GM18498 (cell line): ENCODE measurements around the gene APRT.

Experiments used
- ATAC-seq: cut with Tn5 transposase; IDR thresholded peaks from one replicate; pipeline ENCODE4 v1.9.1; 2021; ENCODE audit warnings: mild to moderate bottlenecking, moderate library complexity; ENCODE audit not compliant: unreplicated experiment

Gene APRT

GRCh38 chr16:88809068-88809675, 2.6 kb downstream of the APRT start:
- ATAC-seq: no peak

GRCh38 chr16:88807626-88808453, 3.9 kb downstream of the APRT start:
- ATAC-seq: no peak

- ATAC-seq: no peak
Measured at GRCh38 chr16:88807142-88807625, 4.5 kb downstream of the APRT start.

- no peak for ATAC-seq
Measured at GRCh38 chr16:88806491-88807111, 5.1 kb downstream of the APRT start.

- ATAC-seq: no peak
Measured at GRCh38 chr16:88805887-88806393, 5.8 kb downstream of the APRT start.

DNA sequence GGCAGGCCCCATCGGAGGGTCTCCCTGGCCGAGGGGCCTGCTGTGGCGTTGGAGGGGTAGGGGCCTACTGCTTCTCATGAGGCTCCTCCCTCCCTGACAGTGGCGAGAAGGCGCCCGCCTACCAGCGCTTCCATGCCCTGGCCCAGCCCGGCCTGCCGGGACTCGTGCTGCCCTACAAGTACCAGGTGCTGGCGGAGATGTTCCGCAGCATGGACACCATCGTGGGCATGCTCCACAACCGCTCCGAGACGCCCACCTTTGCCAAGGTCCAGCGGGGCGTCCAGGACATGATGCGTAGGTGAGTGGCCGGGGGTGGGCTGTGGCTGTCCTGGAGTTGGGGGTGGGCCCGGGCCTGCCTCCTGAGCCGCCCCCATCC, 6.4 kb downstream of the APRT start:
- no peak for ATAC-seq

DNA sequence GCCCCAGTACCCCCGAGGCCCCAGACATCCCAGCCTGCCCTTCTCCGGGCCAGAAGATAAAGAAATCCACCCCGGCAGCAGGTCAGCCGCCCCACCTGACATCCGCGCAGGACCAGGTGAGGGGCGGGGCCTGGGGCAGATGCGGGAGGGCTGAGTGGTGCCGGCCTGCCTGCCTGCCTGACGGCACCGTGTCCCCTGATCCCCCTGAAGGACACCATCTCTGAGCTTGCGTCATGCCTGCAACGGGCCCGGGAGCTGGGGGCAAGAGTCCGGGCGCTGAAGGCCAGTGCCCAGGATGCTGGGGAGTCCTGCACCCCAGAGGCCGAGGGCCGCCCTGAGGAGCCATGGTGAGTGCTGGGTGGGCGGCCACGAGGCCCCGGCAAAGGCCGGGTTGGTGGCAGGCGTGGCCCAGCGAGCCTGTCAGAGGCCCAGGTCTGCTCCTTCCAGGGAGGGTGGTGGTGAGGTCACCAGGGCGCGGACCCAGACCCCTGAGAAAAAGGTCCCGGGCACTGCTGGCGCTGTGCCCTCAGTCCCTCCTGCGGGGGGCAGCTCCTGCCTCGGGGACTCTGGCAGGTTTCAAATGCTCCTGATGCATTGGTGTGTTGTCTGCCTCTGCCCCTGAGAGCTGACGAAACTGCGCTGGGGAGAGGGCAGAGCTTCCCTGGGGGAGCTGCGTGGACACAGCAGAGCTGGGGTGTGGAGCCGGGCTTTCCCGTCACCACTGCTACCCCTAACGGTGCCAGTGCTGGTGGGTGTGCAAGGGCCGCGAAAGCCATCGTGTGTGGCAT, 7.0 kb downstream of the APRT start:
- no peak for ATAC-seq

DNA sequence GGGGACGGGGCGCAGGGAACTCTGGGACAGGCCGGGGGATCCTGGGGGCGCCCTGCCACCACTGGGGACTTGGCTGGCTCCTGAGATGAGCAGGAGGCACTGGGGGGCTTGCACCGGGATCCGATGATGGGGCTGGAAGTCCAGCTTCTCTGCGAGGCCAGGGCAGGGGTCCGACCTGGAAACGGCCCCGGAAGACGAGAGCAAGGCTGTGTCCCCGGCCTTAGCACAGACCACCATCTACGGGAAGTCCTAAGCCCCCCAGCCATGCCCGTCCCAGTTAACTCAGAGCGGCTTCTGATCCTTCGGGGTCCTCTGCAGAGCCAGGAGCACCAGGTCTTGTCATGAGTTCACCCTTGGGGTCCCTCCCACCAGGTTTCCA, 7.6 kb downstream of the APRT start:
- ATAC-seq: no peak

DNA sequence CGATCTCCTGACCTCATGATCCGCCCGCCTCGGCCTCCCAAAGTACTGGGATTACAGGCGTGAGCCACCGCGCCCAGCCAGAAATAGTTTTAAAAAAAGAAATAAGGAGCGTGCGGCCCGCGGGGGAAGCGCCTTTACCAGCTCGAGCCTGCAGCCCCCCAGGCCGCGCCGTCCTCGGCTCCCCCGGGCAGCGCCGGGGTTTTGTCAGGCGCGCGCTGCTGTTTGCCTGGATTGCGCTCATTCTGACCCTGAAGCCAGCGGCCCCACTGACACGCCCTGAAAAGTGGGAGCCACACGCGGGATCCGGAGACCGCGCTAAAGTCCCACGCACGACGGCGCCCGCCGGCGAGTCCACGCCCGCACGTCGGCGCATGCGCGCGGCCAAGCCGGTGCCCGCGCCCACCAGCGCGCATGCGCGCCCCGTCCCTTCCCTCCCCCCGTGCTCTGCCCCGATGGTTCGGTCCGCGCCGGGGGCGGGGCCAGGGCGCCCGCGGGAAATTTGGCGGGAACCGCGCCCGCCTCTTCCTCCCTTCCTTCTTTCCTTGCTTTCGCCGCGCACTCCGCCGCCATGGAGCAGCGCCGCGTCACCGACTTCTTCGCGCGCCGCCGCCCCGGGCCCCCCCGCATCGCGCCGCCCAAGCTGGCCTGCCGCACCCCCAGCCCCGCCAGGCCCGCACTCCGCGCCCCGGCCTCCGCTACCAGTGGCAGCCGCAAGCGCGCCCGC, 8.3 kb downstream of the APRT start, which contains the start of gene CDT1:
TSS of gene CDT1 (plus strand) at position 526 of the 724 bp plus-strand sequence. CDS start at position 569, 43 bp downstream.
- peak; percentile 74 for ATAC-seq

DNA sequence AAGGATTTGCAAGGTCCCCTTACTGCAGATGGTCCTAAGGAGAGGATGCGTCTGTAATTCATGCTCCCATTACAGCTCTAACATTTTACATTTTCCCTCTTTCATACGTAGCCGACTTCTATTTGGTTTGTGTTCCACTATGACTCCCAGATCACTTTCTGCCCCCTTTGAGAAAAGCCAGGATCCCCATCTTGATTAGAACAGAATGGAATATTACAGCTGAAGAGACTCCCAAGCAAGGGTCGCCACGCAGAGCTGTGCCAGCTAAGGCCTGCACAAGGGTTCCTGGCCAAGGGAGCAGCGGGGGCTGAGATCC, 11.5 kb downstream of the APRT start:
- no peak for ATAC-seq

- ATAC-seq: no peak
Measured at GRCh38 chr16:88799569-88800276, 12.0 kb downstream of the APRT start.

GRCh38 chr16:88798772-88799455, 12.8 kb downstream of the APRT start:
- ATAC-seq: no peak

DNA sequence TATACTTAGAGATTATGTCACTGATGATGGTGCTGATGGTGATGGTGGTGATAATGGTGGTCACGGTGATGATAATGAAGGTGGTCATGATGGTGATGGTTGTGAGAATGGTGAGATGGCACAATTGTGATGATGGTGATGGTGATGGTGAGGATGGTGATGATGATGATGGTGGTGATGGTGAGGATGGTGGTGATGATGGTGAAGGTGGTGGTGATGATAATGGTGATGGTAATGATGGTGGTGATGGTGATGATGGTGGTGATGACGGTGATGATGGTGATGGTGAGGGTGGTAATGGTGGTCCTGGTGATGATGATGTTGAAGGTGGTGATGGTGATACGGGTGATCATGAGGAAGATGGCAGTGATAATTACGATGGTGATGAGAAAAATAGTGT, 13.7 kb downstream of the APRT start:
- ATAC-seq: no peak

GRCh38 chr16:88796278-88796677, 15.4 kb downstream of the APRT start:
- ATAC-seq: no peak

DNA sequence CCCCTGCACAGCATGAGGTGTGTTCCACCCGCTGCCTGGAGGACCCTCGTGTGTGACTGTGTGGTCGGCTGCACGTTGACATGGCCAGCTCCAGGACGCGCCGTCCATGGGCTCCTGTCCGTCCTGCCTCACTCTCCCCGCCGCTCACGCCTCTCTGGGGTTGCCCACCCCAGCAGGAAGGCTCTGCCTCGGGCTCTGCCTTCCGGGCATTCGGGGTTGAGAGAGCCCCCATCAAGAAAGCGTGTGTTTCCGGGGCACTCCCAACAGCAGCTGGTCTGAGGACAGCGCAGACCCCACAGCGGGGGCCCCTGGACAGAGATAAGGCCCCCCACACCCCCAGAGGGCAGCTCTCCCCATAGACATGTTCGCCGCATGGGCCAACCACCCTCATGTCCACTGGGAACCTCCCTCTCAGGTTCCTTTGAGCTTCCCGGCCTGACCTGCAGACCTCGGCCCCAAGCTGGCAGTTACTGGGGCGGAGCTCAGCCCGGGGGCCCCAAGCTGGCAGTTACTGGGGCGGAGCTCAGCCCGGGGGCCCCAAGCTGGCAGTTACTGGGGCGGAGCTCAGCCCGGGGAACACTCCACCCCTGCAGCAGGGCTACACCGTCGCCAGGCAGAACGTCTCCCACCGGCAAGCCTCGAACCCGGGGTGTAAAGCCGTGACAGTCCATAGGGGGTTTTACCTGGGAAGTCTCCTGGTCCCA, 18.3 kb downstream of the APRT start:
- ATAC-seq: no peak

DNA sequence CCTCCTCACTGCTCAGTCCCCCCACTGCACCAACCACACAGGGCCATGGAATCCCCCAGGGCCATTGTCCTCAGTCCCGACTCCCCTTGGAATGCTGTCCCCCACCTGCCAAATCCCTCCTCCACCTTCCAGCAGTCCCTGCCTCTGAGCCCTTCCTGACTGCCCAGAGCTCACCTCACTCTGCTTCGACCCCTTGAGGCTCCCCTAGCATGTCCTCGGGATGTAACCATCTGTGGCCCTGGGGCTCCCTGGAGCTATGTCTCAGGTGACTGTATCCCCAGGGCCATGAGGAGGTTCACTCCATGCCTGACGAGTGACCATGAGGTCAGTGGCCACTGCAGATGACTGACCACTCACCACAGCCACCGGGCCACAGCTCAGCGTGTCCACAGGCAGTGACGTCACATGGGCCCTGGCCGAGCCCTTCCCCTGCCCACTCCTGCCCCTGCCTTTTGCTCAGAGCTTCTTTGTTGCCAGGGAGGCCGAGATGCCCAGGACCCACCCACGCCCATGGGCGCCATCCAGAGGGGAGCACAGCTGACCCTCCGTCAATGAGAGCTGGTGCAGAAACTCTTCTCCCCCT, 19.0 kb downstream of the APRT start:
- no peak for ATAC-seq

DNA sequence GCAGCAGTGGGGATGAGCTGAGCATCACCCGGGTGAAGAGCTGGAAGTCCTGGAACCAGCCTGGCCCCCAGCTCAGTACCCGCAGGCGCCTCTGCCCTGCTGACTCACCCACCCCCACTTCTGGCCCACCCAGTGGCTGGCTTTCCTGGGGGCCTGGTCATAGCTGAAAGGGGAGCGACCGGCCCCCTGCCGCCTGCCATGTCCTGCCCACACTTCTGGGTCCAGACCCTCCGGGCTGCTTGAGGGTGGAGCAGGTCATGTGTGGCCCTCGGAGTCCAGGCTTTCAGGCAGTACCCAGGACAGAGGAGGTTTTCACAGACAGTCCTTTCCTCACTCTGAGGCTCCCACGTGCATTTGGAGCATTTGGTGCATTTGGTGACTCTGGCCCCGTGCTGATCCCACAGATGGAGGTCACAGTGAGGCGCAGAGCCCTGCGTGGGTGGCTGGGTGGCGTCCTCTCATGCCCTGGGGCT, 19.6 kb downstream of the APRT start:
- ATAC-seq: no peak
